MG63 (cell line): ENCODE measurements around the gene RPS19. TPM values are rescaled to one million over a fixed set of nuclear protein-coding genes. Genes with fewer than 3 reads are reported as not detected.

Experiments
- DNase-seq: peaks from one replicate; pipeline ENCODE4 v3.0.0-alpha.2; 2020
- H3K27me3 ChIP-seq: fragments of 250-450 bp; sonication (Bioruptor Pico); 2 replicates; pipeline ENCODE4 v1.5.1; 2020; ENCODE audit warnings: mild to moderate bottlenecking, moderate library complexity
- H3K36me3 ChIP-seq: fragments of 250-450 bp; sonication (Bioruptor Pico); 2 replicates; pipeline ENCODE4 v1.5.1; 2020; ENCODE audit warnings: mild to moderate bottlenecking, moderate library complexity
- H3K4me3 ChIP-seq: fragments of 250-450 bp; sonication (Bioruptor Pico); 2 replicates; pipeline ENCODE4 v1.5.1; 2020; ENCODE audit warnings: mild to moderate bottlenecking, moderate library complexity
- H3K9me3 ChIP-seq: fragments of 250-450 bp; sonication (Bioruptor Pico); 2 replicates; pipeline ENCODE4 v1.5.1; 2020; ENCODE audit warnings: mild to moderate bottlenecking, moderate library complexity
- total RNA-seq: library from RNA; depleted of rRNA; stranded (reverse); fragments of >200 nt; shearing (Covaris generic); gene quantifications from 2 replicates; pipeline ENCODE4 v1.2.3, GENCODE V29; 2014; ENCODE audit warnings: low replicate concordance

The RPS19 gene
- total RNA-seq, 1 experiment from 2014 or later: 2,559 TPM

DNA sequence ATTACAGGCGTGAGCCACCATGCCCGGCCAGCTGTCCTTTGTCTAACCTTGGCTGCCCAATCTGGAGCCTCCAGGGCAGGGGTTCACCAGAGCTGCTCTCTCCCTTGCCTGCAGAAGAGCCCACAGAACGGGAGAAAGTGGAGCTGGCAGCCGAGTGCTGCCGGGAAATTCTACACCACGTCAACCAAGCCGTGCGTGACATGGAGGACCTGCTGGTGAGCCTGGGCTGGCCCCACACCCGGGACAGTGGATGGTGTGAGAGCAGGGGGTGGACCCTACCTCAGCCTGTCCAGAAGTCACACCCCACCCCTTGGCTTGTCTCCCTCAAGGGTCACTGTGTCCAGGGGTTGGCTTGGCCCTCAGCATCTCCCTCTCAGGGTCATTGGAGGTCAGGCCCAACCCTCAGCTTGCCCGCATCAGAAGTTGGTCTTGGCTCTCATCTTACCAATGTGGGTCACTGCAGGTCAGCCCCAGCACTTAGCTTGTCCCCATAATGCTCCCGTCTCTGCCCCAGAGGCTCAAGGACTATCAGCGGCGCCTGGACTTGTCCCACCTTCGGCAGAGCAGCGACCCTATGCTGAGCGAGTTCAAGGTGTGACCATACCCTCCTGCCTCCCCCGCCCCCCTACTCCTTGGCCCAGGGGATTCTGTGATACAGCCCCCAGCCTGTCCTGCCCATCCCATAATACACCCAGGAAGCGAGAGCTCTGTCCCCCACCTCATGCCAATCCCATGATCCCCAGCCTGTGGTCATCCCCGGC, 43.3 kb downstream of the RPS19 start:
- H3K36me3 ChIP-seq: peaks cover 67% of the 10 kb centered on the region
- DNase-seq: no peak

GRCh38 chr19:41904118-41904870, 44.2 kb downstream of the RPS19 start:
- peaks cover 61% of the 10 kb centered on the region for H3K36me3 ChIP-seq
- no peak for DNase-seq
- no peaks in the 10 kb centered on the region for H3K27me3 ChIP-seq
- no peak overlapping the region for H3K4me3 ChIP-seq
- H3K9me3 ChIP-seq: no peaks in the 10 kb centered on the region

More for the DNA sequence above, 43.3 kb downstream of the RPS19 start:
- no peaks in the 10 kb centered on the region for H3K9me3 ChIP-seq
- H3K27me3 ChIP-seq: no peaks in the 10 kb centered on the region
- H3K4me3 ChIP-seq: no peak overlapping the region

DNA sequence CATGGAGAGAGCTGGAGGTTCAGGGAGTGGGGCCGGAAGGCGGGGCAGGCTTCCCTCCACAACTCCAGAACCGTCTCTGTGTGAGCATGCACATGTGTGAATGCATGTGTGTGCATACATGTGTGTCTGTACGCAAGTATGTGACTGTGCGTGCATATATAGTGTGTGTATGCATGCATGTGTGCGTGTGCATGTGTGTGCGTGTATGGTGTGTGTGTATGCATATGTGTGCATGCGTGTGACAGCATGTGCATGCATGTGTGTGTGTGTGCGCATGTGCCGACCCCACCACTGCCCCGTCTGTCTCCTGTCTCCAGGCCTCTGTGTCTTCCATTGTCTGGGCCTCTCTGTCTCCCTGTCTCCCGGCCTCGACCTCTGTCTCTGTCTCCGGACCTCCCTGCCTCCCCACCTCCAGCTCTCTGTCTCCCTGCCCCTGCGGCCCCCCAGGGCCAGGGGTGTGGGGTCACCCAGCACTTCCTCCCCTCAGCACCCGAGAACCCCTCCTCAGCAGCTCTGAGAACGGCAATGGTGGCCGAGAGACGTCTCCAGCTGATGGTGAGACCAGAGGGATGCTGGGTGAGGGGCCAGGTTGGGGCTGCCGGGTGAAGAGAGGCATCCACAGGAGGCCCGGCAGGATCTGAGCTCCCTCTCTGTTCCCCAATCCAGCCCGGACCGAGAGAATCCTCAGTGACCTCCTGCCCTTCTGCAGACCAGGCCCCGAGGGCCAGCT, 45.4 kb downstream of the RPS19 start:
- Histone ChIP-seq H3K36me3 (peaks cover 50% of the 10 kb centered on the region), H3K27me3 (no peaks in the 10 kb centered on the region; the same call in 1 of the 2 replicates), H3K4me3 (no peak overlapping the region), H3K9me3 (no peaks in the 10 kb centered on the region)
- DNase-seq: no peak

DNA sequence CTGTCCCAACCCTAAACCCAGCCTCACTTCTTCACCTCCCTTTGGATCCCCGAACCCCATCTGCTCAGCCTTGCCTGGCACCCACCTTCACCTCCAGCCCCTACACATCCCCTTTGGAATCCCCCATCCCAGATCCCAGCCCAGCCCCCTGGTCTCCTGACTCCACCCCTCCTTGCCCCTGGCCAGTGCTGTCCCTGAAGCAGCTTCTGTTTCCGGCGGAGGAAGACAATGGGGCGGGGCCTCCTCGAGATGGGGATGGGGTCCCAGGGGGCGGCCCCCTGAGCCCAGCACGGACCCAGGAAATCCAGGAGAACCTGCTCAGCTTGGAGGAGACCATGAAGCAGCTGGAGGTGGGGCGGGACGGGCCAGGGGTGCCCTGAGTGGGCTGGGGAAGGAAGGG, 46.2 kb downstream of the RPS19 start:
- Histone ChIP-seq H3K9me3 (no peaks in the 10 kb centered on the region), H3K36me3 (peaks cover 46% of the 10 kb centered on the region), H3K27me3 (peaks cover 4% of the 10 kb centered on the region; the same call in 1 of the 2 replicates), H3K4me3 (no peak overlapping the region)
- DNase-seq: no peak

- H3K9me3 ChIP-seq: no peaks in the 10 kb centered on the region
- DNase-seq: no peak
- H3K27me3 ChIP-seq: peaks cover 13% of the 10 kb centered on the region
- H3K36me3 ChIP-seq: peaks cover 37% of the 10 kb centered on the region
- no peak overlapping the region for H3K4me3 ChIP-seq
Measured at GRCh38 chr19:41906916-41907680, 47.0 kb downstream of the RPS19 start.

DNA sequence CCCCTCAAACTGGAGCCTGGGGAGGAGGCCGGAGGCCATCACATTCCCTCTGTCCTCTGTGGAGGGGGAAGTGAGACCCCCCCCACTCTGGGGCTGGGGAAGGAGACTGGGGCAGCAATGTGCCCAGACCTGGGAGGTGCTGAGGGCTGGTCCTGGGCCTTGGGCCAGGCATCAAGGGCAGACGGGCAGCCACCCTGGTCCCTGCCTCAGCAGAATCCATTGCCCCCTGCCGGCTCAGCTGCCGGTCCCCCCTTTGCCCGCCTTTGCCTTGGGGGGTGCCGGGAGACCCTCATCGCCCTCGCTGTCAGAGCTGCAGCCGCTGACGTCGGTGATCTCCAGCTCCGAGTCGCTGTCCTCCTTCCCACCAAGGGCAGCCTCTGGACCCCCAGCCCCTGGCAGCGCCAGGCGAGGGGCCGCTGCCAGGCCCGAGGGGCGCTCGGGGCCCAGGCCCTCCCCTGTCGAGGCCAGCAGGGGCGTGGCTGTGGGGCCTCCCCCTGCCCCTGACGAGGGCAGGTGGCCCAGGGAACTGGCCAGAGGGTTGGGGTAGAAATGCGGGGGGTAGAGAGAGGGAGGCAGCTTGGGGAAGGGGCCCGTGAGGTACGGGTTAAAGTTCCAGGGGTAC, 48.0 kb downstream of the RPS19 start:
- DNase-seq: no peak
- Histone ChIP-seq H3K4me3 (no peak overlapping the region), H3K27me3 (peaks cover 22% of the 10 kb centered on the region), H3K36me3 (peaks cover 27% of the 10 kb centered on the region), H3K9me3 (no peaks in the 10 kb centered on the region)

- DNase-seq: no peak
Measured at GRCh38 chr19:41908724-41909464, 48.8 kb downstream of the RPS19 start.

GRCh38 chr19:41909706-41910105, 49.7 kb downstream of the RPS19 start:
- Histone ChIP-seq H3K36me3 (peaks cover 11% of the 10 kb centered on the region), H3K27me3 (peaks cover 33% of the 10 kb centered on the region), H3K9me3 (no peaks in the 10 kb centered on the region), H3K4me3 (no peak overlapping the region)
- peak; percentile 23 for DNase-seq

More at GRCh38 chr19:41908724-41909464, 48.8 kb downstream of the RPS19 start:
- H3K9me3 ChIP-seq: no peaks in the 10 kb centered on the region
- peaks cover 29% of the 10 kb centered on the region for H3K27me3 ChIP-seq
- H3K36me3 ChIP-seq: peaks cover 19% of the 10 kb centered on the region
- H3K4me3 ChIP-seq: no peak overlapping the region

DNA sequence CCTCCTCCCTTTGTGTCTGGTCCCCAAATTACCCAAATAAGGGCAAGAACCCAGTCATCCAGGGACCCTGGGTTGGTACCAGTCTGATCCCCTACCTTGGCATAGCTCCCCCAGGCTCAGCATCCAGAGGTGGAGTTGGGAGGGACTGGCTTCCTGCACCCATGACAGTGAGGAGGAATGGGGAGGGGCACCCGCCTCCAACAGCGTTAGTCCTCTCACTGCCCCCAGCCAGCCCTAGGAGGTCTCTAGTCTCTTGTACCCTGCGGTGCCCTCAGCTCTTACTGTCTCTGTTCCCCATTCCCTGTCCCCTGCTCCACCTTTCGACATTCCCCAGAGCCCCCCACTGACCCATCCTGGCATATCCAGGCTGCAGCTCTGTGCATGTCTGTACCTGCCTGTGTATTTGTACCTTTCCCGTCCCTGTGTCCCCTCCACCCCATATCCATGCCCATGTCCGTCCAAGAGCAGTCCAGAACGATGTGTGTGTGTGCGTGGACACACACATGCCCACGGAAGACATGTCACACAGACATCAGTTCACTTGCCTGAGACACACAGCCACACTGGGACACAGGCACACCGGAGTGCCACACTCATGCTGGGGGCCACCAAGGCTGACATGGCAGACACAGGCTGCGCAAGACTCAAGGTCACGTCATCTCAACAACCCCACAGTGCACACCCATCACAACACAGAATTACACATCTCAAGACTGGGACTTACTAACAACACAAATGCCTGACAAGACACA, 50.4 kb downstream of the RPS19 start:
- H3K36me3 ChIP-seq: peaks cover 10% of the 10 kb centered on the region
- peaks cover 37% of the 10 kb centered on the region for H3K27me3 ChIP-seq
- no peaks in the 10 kb centered on the region for H3K9me3 ChIP-seq
- no peak overlapping the region for H3K4me3 ChIP-seq
- no peak for DNase-seq

DNA sequence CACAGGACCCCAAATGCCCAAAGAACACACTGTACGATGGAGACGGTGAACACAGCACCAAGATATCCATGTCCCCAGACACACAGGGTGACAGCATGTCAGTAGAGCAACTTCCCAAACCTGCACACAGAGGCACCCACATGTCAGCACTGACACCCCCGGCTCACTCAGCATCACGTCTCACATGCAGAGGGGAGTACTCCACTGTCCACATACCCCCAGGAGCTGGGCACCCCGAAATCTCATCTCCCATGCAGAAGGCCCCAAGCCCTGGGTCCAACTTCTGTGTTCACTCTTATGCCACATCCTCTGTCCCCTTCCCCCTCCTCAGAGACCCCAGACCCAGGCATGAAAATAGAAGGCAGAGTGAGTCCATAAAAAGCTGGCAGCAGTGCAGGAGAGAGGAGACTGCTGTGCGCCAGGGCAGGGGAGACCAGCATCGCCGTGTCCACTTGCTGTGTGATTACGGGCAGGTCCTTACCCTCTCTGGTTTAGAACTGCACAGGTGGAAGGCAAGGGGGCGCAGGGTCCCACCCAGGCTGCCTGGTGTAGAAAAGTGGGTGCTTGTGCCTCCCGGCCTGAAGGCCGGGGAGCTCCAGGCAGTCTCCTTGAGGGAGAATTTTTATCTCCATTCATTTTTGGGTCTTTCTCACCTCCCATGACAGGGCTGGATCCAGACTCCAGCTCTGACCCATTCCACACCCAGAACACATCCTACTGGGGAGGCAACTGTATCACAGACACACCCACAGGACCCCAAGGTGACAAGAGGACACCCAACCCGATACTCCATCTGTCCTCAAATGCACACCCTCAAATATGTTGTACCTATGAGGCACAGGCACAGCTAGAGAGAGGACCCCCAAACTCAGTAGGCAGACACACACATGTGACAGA, 51.2 kb downstream of the RPS19 start:
- DNase-seq: no peak
- Histone ChIP-seq H3K27me3 (peaks cover 43% of the 10 kb centered on the region), H3K9me3 (no peaks in the 10 kb centered on the region), H3K36me3 (peaks cover 6% of the 10 kb centered on the region), H3K4me3 (no peak overlapping the region)

DNA sequence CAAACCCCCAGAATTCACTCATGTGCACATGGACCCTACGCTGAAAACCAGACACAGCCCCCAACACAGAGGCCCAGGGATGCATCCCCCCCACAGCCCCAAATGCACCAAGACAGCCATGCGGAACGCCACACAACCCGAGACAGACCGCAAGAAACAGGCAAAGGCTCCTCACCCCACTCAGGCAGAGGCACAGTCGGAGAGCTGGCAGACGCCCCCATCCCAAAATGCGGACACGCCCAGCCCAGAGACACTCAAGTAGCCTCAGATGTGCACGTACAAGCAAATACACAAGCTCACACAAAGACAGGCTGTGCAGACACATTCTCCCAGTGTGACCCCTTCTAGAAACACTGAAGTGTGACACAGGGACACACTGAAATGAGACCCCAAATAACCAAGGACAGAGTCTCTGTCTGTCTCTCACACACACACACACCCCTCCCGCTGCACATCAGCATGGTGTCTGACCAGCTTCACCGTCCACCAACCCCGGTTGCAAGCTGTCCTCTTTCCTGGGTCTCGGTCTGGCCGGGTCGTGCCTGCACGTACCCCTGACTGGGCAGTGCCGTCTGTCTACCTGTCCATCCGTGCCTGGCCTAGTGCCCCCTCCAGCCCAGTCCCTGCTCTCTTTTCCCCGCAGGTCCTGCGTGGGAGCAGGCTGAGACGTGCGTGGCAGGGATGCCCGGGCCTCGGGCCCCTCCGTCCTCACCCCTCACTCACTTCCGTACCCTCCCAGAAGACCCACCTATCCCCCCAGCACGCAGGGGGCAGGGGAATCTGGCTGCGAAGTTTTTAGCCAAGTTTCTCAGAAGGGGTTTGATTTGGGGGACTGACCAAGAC, 52.1 kb downstream of the RPS19 start:
- Histone ChIP-seq H3K27me3 (peaks cover 50% of the 10 kb centered on the region), H3K4me3 (no peak overlapping the region), H3K36me3 (peaks cover under 1% of the 10 kb centered on the region; the same call in 1 of the 2 replicates), H3K9me3 (no peaks in the 10 kb centered on the region)
- no peak for DNase-seq

- H3K27me3 ChIP-seq: peaks cover 55% of the 10 kb centered on the region
- no peak for DNase-seq
Measured at GRCh38 chr19:41912899-41913537, 53.0 kb downstream of the RPS19 start.

More at GRCh38 chr19:41912899-41913537, 53.0 kb downstream of the RPS19 start:
- Histone ChIP-seq H3K4me3 (no peak overlapping the region), H3K9me3 (no peaks in the 10 kb centered on the region), H3K36me3 (no peaks in the 10 kb centered on the region)
